Choroid plexus epithelial cell (primary cell): ENCODE data around the gene ACACA.
"Not testable (repeated sequence)": the region's sequence is repeated elsewhere in the genome, so short reads cannot be mapped to it uniquely, and the experiment has no call there.

Experiments used
- DNase-seq: peaks from one replicate; pipeline ENCODE4 v3.0.0-alpha.2; 2010; ENCODE audit warnings: low read depth
- H3K4me3 ChIP-seq: 2 replicates; pipeline ENCODE4 v1.5.1; 2011; ENCODE audit warnings: low read depth, mild to moderate bottlenecking, control low read depth, low read length, moderate library complexity
- TF ChIP-seq, protein P1 (sequence below): conservative IDR thresholded peaks from 2 replicates; pipeline ENCODE4 v1.5.1; 2011; ENCODE audit warnings: low read depth, mild to moderate bottlenecking, control low read depth, inconsistent platforms, low read length, moderate library complexity

ACACA gene

DNA sequence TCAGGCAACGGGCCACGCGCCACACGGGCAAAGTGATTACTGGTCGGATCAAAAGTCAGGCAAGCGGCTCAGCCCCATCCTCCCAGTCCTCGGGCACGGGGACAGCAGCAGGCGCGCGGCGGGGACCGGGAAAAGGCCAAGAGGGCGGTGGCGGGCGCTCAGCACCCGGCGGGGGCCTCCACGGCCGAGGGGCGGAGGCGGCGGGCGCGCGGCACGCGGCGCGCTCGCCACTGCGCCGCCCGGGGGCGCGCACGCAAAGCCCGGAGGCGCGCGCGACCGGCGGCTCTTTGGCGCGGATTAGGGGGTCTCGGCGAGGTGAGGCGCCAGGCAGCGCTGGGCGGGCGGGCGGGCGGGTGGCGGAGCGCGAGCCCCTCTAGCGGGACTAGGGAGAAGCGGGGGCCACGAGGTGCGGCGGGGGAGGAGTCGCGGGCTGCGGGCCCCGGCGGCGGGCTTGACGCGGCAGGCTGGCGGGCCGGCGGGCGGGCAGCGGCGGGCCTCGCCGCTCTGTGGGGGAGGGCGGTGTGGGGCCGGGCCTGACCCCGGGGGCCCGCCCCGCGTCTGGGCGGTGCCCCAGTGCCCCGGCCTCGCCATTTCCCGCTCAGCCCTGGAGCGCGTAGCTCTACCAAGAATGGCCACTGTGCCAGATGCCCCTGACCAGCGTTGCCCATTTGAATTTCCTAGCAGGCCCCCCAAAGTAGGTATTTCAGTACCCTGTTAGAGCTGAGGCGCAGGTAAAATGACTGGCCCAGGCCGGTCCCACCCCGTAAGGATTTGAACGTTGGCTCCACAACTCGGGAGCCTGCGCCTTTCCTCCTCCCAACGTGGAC lies at the start of gene ACACA, which contains the start of gene TADA2A:
ACACA (minus strand) TSS at position 202 of the 827 bp plus-strand sequence. CDS start 537 bp downstream, outside the sequence.
TADA2A (plus strand) TSS at position 252 of the 827 bp plus-strand sequence. CDS start 4,480 bp downstream, outside the sequence.
- peak; percentile 60 for DNase-seq
- peak within 1 kb of the TSS; percentile 91 for H3K4me3 ChIP-seq
- TF ChIP-seq, protein P1, sequence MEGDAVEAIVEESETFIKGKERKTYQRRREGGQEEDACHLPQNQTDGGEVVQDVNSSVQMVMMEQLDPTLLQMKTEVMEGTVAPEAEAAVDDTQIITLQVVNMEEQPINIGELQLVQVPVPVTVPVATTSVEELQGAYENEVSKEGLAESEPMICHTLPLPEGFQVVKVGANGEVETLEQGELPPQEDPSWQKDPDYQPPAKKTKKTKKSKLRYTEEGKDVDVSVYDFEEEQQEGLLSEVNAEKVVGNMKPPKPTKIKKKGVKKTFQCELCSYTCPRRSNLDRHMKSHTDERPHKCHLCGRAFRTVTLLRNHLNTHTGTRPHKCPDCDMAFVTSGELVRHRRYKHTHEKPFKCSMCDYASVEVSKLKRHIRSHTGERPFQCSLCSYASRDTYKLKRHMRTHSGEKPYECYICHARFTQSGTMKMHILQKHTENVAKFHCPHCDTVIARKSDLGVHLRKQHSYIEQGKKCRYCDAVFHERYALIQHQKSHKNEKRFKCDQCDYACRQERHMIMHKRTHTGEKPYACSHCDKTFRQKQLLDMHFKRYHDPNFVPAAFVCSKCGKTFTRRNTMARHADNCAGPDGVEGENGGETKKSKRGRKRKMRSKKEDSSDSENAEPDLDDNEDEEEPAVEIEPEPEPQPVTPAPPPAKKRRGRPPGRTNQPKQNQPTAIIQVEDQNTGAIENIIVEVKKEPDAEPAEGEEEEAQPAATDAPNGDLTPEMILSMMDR, result no peak

DNA sequence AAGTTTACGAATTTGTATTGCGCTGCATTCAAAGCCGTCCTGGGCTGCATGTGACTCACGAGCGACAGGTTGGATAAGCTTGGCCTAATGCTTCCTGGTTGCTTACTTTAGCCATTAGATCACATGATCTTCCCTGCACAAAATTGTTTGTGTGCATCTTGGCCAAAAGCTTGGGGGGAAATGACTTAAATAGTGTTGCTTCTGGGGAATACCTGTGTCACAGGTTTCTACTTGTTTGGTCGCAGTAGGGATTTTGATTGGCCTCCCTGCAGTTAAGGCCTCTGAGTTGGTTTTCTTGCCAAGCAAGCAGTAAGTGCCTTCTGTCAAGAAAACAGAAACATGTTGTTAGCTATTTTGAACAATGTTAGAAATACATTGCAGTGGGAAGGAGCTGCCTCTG lies 43.5 kb upstream of the ACACA start:
- TF ChIP-seq, protein P1, result no peak
- no peak overlapping the region for H3K4me3 ChIP-seq
- no peak for DNase-seq

DNA sequence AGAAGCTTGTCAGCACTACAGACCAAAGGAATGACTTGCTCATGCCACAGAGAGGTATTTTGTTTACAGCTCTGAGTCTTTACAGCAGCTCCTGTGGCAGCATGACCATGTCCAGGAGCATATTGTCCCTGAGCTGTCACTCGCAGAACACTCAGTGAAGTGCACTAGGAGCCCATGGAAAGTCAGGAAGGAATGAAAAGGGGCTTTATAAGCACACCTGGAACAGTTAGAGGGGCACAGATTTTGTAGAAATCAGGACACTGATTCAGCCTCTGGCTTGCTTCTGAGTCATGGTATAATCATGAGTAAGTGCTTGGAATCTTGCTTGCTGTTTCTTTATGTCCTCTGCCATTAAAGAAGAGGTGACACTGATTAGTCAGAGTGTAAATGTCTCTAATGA lies 41.0 kb upstream of the ACACA start:
- TF ChIP-seq, protein P1, result no peak
- H3K4me3 ChIP-seq, result no peak overlapping the region
- DNase-seq, result peak; percentile 31

DNA sequence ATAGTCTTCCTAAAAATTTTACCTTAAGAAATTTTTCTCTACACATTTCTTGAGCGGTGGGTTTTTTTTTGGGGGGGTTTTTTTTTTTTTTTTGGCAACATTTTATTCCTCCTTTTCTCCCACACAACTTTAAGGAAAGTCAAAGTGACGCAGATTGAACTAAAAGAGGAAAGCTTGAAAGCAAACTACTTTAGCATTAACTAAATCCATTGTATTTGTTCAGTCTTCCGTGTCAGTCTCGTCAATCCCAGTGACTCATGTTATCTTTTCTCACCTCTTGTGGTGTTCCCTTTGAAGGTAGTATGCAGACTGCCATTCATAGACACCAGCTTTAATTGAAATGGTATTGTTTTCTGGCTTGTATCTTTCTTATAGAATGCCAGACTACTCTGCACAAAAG lies 39.4 kb upstream of the ACACA start:
- TF ChIP-seq, protein P1, result no peak
- DNase-seq, result no peak
- H3K4me3 ChIP-seq, result no peak overlapping the region

DNA sequence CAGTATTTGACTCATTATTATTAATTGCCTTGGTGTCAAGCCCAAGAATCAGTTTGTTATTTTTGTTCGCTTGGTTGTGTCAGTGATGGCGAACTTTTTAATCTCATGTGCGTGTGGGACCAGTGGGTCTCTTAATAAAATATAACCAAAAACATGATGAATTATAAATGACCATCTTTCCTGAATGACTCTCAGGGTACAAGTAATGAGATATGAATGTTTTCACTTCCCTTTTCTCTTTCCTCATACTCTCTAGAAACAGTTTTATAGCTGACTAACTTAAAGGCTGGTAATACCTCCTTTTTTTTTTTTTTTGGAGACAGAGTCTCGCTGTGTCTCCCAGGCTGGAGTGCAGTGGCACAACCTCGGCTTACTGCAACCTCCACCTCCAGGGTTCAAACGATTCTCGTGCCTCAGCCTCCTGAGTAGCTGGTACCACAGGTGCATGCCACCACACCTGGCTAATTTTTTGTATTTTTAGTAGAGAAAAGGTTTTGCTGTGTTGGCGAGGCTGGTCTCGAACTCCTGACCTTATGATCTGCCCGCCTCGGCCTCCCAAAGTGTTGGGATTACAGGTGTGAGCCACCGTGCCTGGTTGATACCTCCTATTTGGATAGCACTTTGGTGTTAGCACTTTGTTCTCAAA lies 34.9 kb upstream of the ACACA start:
- not testable (repeated sequence) for DNase-seq, H3K4me3 ChIP-seq

DNA sequence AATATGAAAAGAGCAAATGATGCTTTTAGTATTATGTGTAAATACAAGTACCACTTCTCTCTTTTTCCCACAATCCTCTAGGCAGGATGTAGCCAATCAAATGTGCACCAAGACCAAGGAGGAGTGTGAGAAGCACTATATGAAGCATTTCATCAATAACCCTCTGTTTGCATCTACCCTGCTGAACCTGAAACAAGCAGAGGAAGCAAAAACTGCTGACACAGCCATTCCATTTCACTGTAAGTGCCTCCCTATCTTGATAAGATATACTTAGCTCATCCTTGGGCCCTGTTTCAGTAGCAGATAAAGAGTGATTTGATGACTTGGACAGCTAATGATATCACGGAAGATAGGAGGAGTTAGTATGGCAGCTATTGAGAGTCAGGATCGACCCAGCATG lies 33.8 kb upstream of the ACACA start:
- no peak overlapping the region for H3K4me3 ChIP-seq
- TF ChIP-seq, protein P1, result no peak
- DNase-seq, result no peak

DNA sequence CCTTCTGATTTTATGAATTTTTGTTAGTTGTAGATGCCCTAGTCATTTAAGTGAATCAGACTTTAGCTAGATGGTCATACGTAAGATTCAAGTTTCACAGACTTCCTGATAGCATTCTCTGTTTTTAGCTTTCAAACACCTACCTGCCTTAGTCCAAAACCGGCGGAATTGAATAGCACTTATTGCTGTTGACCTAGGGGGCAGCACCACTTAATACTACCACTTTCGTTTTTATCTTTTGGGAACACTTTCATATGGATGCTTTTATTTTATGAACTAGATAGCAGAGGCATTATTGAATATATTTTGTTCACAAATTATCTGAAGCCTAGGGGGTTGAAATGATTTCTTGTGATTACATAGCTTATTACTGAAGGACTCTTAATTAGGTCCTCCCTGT lies 31.5 kb upstream of the ACACA start:
- no peak overlapping the region for H3K4me3 ChIP-seq
- TF ChIP-seq, protein P1, result peak; percentile 38
- DNase-seq, result no peak
